HG03558 (cell line): Measurements from ENCODE around the gene PRKACA.

Source experiments
- ATAC-seq: cut with Tn5 transposase; IDR thresholded peaks from one replicate; pipeline ENCODE4 v1.9.1; 2021; ENCODE audit warnings: moderate number of reproducible peaks; ENCODE audit not compliant: unreplicated experiment; ENCODE audit errors: extremely low read depth

The PRKACA gene

DNA sequence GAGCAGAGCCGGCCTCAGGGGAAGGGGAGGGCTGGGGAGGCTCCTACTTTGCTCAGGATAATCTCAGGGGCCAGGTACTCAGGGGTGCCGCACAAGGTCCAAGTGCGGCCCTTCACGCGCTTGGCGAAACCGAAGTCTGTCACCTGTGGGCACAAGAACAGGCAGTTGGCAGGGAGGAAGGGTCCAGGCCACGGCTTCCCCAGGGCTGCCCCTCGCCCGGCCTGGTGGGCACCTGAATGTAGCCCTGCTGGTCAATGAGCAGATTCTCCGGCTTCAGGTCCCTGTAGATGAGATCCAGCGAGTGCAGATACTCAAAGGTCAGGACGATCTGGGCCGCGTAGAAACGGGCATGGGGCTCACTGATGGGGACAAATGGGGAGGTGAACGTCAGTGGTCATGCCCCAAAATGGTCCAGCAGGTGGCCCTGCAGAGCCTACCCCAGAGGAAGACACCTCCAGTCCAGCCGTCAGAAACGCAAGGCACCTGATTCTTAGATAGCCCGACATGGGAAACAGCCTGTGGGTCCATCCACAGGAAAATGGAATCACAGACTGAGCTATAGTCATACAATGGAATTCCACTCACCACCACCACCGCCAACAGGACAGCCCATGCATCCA lies 19.9 kb downstream of the PRKACA start:
- no peak for ATAC-seq

DNA sequence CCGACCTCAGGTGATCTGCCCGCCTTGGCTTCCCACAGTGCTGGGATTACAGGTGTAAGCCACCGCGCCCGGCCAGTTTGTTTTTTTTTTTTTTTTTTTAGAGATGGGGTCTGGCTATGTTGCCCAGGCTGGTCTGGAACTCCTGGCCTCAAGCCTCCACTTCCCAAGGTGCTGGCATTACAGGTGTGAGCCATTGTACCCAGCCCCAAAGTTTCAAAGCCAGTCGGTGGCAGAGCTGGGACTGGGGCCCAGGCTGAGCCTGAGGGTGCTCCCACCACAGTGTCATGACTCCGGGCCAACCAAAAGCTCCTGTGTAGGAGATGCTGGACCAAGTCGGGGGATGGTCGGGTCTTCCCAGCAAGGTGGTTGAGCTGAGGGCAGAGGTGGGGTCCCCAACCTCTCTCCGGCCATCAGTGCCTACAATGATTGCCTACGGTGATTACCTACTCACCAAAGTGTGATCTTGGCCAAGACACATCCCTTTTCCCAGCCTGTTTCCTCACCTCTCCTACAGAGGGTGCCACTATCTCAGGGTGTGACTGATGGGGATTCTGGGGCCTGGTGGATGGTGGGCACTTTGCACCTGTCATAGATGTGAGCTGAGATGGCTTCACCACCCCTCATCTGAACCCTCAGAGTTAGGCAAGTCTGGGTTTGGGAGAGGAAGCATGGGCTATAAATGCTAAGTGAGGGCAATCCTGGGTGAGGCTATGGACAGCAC lies 21.1 kb downstream of the PRKACA start:
- ATAC-seq, result no peak

DNA sequence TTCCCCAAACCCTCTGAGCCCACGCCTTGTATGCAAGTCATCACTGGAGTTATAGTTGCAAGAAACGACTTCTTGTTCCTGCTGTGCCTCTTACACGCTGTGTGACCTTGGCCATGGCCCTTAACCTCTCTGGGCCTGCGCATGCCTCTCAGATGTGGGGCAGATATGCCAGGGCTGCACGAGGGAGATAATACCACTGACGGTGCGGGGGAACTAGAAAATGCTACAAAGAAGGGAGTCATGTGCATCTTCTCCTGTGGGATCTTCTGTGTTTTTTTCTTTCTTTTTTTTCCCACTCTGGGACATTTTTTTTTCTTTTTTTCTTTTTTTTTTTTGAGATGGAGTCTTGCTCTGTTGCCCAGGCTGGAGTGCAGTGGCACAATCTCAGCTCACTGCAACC lies 22.7 kb downstream of the PRKACA start:
- no peak for ATAC-seq

DNA sequence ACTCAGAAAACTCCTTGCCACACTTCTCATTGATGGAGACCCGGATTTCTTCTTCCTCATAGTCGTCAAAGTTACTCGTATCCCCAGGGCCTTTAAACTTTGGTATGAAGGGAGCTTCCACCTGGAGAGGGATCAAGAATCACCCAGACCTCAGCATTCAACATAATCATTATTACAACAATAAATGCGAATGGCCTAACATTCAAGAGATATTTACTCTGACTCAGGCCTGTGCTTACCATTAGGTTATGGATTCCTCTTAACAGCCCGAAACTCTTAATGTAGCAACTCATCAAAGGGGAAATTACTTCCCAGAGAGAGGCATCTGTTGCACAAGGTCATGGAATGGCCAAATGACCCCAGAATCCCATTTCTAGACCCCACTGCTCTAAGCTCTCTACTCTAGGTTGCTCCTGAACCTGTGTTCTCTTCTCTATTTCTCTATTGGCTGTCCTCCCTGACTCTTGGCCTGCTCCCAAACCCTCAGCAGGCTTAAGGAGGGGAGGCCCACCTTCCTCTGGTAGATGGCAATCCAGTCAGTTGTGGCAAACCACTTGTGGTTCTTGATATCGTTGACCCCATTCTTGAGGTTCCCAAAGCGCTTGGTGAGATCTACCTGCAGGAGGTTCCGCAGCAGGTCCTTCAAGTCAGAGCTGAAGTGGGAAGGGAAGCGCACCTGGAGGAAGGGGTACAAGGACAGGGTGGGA lies 24.3 kb downstream of the PRKACA start:
- no peak for ATAC-seq

DNA sequence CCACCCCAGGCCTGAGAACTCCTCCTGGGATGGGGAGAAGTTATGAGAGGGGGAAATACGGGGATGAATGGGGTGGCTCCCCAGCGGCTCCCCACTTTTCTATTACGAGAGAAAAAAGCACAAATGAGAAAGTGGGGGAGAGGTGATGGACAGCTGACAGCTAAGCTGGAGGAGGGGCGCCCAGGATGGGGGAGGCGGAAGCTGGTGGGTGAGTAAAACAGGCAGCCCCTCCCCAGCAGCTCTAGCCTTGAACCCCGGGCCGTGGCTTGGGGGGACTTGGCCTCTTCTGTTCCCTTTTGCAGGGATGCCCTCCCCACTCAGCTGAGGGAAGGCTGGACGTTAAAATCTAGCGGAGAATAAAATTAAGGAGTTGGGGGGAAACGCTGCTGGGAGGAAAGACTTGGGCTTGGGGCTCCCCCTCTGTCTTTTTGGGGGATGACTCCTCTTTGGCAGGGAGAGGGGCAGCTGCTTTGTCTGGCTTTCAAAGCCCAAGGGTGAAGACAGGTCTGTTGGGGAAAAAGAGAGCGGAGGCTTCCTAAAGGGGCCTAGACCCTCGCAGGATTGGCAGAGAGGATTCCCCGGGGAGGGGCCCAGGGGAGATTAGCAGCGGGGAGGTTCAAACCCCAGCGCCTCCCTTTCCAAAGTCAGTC lies 25.6 kb downstream of the PRKACA start:
- no peak for ATAC-seq

DNA sequence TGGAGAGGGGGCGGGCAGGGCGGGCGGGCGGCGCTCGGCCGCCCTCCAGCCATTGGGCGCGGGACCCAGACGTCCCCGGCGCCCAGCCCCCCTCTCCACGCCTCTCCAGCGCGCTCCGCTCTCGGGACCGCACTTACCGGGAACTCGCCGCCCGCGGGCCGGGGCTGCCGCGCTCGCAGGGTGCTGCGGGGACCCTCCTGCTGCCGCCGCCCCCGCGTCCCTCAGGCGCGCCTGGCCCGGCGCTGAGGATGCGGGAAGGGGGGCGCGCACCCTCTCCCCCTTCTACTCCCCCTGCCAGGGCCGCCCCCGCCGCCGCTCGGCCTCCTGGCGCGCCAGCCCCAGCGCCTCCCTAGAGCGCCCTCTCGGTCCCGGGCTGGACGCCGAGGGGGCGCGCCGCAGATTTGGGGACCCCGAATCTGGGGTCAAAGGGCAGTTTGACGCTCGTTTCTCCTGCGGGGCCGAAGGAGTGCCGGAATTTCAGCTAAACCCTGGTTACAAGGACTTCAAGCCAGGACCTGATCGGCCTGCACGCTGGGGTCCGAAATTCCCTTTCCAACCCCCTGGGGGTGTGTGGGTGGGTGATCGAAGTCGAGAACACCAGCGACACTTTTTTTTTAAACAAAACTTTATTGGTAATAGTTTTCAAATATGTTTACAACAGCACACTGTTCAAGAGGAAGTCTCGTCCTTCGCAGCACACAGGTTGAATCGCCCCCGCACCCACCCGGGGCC lies 26.3 kb downstream of the PRKACA start:
- no peak for ATAC-seq

DNA sequence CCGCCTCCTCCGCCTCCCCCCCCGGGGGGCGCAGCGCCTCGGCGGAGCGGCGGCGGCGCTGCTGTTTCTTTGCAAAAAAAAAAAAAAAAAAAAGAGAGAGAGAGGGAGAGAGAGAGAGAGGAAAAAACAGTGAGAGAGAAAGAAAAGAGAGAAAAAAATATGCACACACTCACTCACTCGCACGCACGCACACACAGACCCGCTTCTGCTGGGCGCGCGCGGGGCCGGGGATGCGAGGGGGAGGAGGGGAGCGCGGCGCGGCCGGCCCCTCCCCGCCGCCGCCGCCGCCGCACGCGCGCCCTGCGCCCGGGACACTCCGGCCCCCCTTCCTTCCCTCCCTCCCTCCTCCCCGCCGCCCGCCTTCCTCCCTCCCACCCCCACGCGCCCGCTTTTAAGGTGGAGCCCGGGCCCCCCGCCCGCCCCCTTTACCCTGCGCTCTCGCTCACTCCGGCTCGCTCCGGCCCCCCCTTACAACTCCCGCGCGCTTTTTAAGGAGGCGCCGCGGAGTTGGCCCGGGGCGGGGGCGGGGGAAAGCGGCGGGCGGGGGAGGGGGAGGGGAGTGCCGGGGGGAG lies 27.0 kb downstream of the PRKACA start, which contains the start of gene SAMD1:
Gene SAMD1, minus strand, starts transcription at position 243 of the 572 bp plus-strand sequence.
- no peak for ATAC-seq

DNA sequence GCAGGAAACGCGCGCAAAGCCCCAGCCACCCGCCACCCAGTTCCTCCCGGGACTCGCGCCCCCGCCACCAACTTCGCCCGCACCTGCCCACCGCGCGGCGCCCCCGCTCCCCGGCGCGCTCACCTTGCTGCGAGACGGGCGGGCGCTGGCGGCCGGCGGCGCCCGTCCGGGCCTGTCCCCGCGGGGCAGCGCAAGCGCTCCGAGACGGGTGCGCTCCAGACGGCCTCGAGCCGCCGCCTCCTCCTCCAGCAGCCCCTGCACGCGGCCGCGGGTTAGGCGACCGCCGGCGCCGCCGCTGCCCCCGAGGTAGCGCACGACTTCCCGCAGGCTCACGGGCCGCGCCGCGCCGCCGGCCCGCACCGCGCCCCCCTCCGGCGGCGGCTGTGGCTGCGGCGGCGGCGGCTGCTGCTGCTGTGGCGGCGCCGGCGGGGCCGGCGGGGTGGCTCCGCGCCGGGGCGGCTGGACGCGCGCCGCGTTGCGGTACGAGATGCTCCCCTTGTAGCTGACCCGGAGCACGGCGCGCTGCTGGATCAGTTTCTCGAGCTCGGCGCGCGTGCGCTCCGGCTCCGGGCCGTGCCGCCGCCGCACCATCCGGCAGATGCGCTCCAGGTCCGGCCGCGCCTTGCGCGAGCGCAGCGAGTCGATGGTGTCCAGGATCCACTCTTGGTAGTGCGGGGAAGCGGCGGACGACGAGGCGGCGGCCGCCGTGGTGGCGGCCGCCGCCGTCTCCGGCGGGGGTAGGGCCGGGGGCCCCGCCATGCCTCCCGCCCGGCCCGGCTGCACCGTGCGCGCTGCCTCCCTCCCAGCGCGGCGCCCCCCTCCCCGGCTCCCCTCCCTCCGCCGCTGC lies 27.7 kb downstream of the PRKACA start:
- no peak for ATAC-seq

DNA sequence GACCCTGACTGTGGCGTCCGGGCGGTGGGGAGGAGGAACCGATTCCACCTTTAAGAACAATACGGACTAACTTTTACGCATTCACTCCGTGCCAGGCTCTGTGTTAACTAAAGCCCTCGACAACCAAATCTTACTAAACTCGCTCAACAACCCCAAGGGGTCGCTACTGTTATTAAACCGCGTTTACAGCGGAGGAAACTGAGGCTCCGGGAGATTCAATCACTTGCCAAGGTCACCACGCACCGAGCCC lies 28.2 kb downstream of the PRKACA start:
- ATAC-seq, result no peak

DNA sequence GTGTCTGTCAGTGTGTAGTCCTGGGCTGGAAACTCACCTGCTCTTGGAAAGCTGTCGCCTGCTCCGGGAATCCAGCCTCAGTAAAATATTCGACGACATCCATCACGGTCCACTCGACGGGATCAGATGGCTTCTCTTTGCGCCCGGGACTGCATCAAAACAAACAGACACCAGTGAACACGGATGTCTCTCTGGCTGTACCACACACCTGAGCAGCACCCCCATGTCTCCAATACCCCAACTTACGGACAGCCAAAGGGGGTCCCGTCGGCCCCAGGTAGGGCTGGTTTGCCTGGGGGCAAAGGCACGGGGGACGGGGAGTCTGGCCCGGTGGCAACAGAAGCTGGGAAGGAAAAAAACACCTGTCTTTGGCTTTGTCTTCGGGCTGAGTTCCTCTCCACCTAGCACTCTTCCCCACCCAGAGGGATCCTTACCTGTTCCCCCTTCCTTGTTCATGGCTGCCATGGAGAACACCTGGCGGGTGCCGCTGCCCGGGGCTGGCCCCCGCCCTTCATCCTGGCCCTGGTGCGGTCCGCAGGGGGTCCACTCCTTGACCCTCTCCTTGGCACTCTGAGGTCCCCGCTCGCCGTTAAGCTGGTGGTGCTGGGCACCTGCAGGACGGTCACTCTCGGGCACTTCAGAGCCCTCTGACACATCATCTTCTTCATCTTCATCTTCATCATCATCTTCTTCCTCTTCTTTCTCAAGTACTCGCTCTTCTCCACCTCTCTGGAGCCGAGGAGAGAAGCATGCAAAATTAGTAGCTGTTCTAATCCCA lies 28.7 kb downstream of the PRKACA start:
- ATAC-seq, result no peak

DNA sequence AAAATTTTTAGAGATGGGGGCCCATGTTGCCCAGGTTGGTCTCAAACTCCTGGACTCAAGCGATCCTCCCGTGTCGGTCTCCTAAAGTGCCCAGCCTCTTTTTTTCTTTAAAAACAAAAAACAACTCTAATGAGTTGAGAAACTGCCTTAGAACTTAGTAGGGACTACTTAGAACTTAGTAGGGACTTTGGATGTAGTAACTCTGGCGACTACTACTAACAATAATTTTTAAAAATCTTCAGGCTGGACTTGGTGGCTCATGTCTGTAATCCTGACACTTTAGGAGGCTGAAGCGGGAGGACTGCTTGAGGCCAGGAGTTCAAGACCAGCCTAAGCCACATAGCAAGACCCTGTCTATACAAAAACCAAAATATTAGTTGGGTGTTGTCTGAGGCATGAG lies 31.5 kb downstream of the PRKACA start:
- no peak for ATAC-seq

DNA sequence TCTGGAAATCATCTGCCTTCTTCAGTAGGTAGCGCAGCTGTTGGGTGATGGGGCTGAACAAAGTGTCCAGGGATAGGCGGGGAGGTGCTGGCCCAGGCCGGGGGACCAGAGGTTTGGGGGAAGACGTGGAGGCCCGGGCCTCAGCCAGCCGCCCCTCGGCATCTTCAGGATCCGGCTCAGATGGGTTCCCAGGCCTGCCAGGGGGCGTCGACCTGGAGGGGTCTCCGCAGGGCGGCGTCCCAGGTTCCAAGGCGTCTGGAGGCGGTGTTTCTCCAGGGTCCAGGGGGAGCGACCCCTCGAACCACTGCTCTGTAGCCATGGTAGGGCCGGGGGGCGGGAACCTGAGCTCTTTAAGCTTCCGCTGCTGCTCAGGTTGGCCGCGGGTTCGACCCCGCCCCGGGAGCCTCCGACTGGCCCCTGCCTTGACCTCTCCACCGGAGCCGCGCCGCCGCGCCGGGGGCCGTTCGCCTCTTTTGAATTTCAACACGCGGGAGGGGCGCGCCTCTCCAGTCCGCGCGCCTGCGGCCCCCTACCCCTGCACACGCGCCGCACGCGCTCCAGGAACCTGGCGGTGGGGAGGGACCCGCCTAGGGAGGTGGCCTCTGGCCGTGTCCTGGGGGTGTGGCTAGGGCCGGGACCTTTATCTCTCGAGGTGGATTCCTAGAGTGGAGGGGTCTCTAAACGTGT lies 32.1 kb downstream of the PRKACA start, which contains the start of gene C19orf67:
Gene C19orf67, minus strand, starts transcription at position 475 of the 687 bp plus-strand sequence. Its CDS starts 156 bp downstream, at position 319.
- no peak for ATAC-seq

DNA sequence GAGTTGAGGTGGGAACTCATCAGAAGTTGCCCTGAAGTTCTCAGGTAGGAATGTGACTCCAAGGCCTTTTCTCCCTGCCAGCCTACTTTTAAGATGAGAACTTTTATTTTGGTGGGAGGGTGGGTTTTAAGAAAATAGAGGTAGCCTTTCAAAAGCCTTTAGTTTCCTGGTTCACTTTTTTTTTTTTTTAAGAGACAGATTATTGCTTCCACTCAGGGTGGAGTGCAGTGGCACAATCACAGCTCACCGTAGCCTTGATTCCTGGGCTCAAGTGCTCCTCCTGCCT lies 34.9 kb downstream of the PRKACA start:
- ATAC-seq, result no peak

DNA sequence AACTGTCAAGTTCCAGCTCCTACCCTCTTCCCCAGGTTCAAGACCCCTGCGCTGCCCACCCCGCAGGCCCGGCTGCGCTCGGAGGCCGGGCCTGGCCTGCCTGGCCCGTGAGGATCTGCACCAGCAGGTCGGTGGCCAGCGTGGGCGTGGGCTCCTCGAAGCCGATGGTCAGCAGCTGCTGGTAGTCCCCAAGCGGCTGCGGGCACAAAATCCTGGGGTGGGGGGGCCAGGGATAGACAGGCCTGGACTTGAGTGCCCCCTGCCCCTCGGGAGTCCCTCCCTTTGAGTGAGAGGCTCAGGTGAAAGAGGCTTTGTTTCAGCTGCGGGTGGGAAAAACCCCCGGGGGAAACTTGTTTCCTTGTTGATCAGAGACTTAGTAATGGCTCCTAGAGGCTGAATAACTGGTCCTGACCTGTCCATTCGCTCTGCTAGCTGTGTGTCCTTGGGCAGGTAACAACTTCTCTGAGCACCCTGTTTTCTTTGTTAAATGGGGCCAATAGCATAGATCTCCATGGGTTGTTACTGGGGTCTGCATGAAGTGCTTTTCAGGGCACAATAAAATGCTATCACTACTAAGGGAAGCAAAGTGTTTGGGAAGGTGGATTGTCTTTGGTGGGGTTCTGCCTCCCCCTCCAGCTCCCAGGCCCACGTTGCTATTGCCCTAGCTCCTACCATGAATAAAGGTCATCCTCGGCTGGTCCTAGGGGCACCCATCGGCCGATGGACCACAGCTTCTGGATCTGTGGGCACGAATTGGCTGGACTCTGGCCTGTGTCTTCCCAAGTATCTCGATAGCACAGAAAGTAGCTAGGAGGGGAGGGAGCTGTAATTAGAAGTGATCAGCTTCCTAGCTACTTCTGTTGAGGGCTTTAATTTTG lies 35.5 kb downstream of the PRKACA start:
- ATAC-seq, result no peak

DNA sequence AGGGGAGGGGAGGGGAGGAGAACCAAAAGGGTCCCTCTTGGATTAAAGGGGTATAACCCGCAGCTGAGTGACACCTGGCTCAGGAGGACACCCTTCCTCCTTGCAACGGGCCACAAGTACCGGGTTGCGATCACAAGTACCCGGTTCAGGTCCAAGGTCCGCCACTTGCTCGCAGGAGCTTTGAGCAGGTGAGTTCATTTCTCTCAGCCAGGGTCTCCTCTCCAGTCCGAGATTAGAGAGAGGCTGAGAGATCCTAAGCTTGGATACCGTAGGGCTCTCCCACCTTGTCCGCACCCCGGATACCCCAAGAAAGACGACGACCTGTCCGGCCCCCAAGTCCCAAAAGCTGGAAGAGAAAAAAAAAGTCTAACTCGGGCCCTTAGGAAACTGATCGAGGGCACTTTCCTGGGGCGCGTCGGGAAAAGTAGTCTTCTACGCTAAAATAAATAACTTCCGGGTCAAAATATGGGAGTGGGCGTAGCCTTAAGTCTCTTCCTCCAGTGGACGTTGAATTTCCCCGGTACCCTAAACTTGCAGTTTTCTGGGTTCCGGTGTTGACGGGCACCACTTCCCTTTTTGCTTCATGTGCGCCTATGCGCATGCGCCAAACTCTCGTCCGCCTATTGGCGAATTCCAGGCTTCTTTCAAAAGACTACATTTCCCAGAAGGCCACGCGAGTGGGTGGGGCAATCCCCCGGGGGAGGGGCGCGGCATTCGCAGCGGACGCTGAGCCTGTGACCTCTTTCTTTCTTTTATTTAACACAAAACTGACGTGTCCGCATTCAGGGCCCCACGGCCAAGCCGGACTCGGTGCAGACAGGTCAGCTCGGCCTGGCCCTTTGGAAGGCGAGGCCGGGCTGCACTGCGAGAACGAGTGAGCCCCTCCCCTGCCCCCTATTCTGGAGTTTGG lies 36.4 kb downstream of the PRKACA start:
- peak; percentile 48 for ATAC-seq

DNA sequence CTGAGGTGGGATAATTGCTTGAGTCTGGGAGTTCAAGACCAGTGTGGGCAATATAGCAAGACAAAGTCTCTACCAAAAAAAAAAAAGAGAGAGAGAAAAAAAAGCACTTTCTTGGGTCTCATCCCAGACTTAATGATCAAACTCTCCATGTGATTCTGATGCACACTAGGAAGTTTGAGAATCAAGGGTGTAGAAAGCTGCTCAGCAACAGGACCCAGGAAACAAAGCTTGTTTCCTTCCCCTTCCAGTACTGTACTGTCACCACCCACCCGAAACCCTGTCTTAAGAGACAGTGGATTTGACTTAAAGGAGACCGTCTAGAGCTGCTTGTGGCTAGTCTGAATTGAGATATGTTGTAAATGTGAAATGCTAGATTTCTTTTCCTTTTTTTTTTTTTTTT lies 39.2 kb downstream of the PRKACA start:
- no peak for ATAC-seq
